GM21576 (cell line): ENCODE results near the gene VPS39.

Experiments used
- ATAC-seq: cut with Tn5 transposase; IDR thresholded peaks from one replicate; pipeline ENCODE4 v1.9.1; 2021; ENCODE audit warnings: mild to moderate bottlenecking, moderate library complexity; ENCODE audit not compliant: unreplicated experiment

VPS39 gene

DNA sequence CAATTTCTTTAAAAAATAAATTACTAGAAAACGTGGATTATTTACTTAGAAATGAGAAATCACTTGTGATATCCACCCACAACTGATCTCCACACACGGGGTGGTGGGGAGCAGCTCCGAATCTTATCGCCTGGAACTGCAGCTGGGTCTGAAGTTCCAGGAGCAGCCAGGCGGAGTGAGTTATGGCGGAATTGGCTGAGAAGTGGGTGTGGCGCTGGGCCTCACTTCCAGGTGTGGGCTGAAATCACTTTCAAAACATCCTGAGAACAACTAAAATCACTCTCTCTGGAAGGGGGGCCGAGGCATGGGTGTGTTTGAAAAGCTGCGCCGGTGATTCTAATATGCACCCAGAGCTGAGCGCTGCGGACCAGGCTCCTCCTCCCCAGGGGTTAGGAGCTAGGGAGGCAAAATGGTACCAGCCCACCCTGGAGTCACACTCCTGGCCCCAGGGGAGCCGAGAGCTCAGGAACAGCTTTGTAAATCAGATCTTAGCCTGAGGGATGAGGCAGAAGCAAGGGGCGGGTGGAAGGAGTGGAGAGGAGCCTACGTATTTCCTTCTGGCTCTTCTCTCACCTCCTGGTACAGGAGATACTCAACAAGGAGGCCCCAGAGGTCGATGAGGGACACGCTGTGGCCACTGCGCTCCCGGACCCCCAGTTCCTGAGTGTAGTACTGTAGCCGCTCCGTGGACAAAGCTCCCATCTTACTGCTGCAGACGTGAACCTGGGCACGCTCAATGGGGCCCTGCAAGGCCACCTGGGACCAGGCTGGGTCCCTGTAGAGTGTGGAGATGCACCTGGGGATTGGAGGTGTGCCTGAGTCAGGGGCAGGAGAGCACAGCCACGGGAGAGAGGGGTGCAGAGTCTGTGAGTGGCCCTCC lies 61.3 kb downstream of the VPS39 start:
- no peak for ATAC-seq

DNA sequence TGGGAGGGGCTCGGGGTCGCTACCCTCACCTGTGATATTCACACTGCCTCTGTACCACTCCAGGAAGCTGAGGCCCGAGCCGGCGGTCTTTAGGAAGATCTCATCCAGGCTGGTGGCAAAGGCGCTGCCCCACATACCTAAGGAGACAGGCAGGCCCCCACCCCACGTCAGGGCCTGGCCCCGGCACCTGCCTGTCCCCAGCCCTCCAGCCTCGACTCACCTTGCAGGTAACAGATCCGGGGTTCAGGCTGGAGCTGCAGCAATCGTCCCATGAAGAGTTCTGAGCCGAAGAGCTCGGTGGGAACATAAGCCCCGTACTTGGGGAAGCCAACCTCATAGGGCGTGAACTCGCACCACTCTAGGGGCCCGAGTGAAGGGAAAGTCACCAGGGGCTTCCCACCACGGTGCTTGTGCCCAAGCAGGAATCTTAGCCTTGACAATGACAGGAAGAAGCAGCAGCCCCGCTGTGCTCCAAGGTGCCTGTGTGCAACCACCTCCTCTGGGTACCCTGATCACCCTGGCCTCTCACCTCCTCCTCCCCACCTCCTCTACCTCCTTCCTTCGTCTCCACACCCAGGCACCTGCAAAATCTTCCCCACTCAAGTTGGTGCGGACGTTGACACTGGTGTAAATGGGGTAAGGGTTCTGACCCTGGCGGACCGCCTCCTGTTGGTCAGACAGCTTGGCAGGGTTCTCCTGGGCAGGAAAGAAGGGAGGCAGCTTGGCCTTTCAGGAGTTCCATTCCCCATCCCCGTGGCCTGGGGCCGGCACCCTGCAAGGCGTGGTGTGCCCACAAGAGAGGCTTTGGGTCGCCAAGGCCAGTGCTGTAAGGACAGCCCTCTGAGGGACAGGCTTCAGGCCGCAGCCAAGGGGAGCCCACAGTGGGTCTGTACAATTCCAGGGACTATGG lies 62.3 kb downstream of the VPS39 start:
- no peak for ATAC-seq

DNA sequence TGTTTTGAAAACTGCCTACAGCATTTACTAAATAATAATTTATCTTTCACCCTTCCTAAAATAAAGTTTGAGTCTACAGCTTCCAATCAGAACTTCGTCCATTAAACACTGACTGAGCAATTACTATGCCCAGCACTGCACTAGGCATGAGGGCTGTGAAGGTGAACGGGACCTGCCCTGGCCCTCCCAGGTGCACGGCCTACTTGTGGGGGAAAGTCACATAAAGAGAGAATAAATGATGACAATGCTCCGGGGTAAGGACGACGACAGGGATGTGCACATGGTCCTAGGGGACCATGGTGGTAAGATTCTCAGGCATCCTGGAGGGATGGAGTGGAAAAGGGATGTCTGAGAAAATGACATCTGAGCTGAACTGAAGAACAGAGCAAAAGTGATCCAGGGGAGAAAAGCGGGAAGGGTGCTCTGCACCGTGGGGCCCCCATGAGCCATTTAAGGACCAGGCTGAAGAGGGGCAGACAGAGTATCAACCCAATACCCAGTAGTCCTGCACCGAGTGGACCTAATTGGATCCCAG lies 63.2 kb downstream of the VPS39 start:
- no peak for ATAC-seq

GRCh38 chr15:42143866-42144625 lies 64.1 kb downstream of the VPS39 start:
- ATAC-seq: no peak

DNA sequence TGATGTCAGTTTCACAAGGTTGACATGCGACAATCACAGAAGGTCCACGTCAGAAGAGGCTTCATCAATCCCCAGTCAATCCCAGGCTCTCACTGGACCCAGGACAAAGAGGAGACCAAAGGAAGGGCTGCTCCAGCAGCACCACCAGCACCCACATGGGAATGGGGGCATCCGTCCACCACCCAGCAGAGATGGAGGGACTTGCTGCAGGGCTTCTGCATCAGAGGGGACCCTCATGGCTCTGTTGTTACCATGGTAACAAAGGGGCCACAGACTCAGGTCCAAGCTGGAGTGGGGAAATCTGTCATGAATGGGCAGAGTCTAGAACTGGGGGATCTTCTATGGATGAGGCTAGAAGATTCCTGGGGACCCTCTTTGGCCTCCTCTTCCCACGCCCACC lies 64.7 kb downstream of the VPS39 start:
- no peak for ATAC-seq

- ATAC-seq: no peak
Observed at GRCh38 chr15:42141795-42142667, 66.1 kb downstream of the VPS39 start.

- ATAC-seq: no peak
Observed at GRCh38 chr15:42141246-42141645, 66.9 kb downstream of the VPS39 start.

DNA sequence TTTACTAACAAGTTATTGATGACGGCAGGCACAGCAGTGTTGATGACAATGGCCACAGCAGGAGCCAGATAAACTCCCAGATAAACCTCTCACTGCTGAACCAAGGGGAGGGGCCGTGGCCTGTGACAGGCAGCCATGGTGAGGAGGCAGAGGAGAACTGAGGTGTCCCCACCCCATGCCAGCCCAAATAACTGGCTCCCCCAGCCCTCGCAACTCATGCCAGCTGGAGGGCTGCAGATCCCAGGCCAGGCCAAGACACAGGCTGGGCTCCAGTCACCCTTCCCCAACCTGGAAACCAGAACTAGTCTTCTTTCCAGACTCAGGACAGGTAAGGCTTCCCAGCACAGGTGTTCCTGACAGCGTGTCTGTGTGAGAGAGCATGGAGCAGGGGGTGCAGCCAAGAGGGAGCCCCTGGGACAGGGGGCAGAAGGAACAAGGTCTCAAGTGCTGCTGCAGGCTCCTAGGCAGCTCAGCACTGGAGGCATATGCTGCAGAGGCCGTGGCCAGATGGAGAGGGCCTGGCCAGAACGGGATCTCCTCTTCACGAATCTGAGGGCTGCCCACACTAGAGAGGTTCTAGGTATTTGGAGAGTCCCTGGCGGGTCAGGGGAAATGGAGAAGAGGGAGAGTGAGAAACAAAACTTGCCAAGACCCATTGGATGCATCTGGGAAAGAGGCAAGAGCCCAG lies 67.6 kb downstream of the VPS39 start:
- no peak for ATAC-seq

GRCh38 chr15:42139596-42139995 lies 68.5 kb downstream of the VPS39 start:
- no peak for ATAC-seq

GRCh38 chr15:42138968-42139386 lies 69.1 kb downstream of the VPS39 start:
- ATAC-seq: no peak

- ATAC-seq: no peak
Observed at GRCh38 chr15:42138411-42138810, 69.7 kb downstream of the VPS39 start.

GRCh38 chr15:42137461-42138261 lies 70.4 kb downstream of the VPS39 start:
- no peak for ATAC-seq

DNA sequence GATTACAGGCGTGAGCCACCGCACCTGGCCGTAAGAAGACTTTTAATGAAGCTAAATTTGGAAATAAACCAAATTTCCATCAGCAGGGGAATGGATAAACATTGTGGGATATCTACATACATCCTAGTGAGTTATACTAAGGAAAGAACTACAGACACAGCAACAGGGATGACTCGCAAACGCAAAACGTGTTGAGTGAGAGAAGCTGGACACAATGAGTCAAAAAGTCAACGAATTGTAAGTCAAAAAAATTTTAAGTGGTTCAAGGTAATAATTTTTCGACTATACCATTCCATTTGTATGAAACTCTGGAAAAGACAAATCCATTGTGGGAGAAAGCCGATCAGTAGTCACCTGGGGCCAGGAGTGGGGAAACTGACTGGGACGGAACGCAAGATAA lies 71.6 kb downstream of the VPS39 start:
- ATAC-seq: no peak

DNA sequence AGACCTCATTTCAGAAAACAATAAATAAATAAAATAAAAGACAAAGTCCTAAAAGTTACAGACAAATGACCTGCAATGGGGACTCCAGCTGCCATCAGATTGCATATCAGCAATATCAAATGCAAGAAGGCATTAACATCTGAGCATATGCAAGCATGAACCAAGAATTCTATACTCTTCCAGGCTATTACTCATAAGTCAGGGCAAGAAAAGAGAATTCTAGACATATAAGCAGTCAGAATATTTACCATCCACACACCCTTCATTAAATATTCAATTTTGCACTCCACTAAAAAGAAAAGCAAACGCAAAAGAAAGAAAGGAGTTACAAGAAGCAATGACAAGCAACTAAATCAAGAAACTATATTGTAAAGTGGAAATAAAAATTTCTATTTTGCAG lies 72.8 kb downstream of the VPS39 start:
- ATAC-seq: no peak

GRCh38 chr15:42134617-42135245 lies 73.4 kb downstream of the VPS39 start:
- no peak for ATAC-seq

GRCh38 chr15:42133886-42134502 lies 74.1 kb downstream of the VPS39 start:
- no peak for ATAC-seq

- no peak for ATAC-seq
Observed at GRCh38 chr15:42133356-42133755, 74.7 kb downstream of the VPS39 start.
